Parathyroid adenoma (tissue), 2 donors: Measurements from ENCODE around the gene ZFHX3.

Experiments used
- H2AFZ ChIP-seq: fragments of 300-600 bp; sonication (generic); one replicate; pipeline ENCODE4 v1.7.0; 2017; ENCODE audit warnings: antibody characterized with exemption, mild to moderate bottlenecking
- H3K27ac ChIP-seq: fragments of 300-600 bp; sonication (generic); one replicate; pipeline ENCODE4 v1.7.0; 2017
- H3K27me3 ChIP-seq: fragments of 300-600 bp; sonication (generic); one replicate; pipeline ENCODE4 v1.7.0; 2017; ENCODE audit warnings: low read length; ENCODE audit not compliant: control insufficient read depth, insufficient read depth
- H3K36me3 ChIP-seq: fragments of 300-600 bp; sonication (generic); one replicate; pipeline ENCODE4 v1.7.0; 2017; ENCODE audit warnings: low read length; ENCODE audit not compliant: control insufficient read depth, insufficient read depth
- H3K4me1 ChIP-seq: fragments of 300-600 bp; sonication (generic); one replicate; pipeline ENCODE4 v1.7.0; 2017; ENCODE audit warnings: control low read depth
- H3K4me2 ChIP-seq: fragments of 300-600 bp; sonication (generic); one replicate; pipeline ENCODE4 v1.7.0; 2017; ENCODE audit warnings: low read length
- H3K4me3 ChIP-seq: fragments of 300-600 bp; sonication (generic); one replicate; pipeline ENCODE4 v1.7.0; 2017; ENCODE audit warnings: low read depth, low read length
- H3K79me2 ChIP-seq: fragments of 300-600 bp; sonication (generic); one replicate; pipeline ENCODE4 v1.7.0; 2017; ENCODE audit warnings: control low read depth
- H3K9ac ChIP-seq: fragments of 300-600 bp; sonication (generic); one replicate; pipeline ENCODE4 v1.7.0; 2017; ENCODE audit warnings: mild to moderate bottlenecking
- H3K9me3 ChIP-seq: fragments of 300-600 bp; sonication (generic); one replicate; pipeline ENCODE4 v1.7.0; 2017; ENCODE audit warnings: low read length; ENCODE audit not compliant: control insufficient read depth
- CTCF ChIP-seq: fragments of 300-600 bp; sonication (generic); IDR thresholded peaks from one replicate; pipeline ENCODE4 v1.7.0; 2017; ENCODE audit warnings: antibody characterized with exemption, mild to moderate bottlenecking
- donor health status: primary hyperparathyroidism.

ZFHX3 gene

GRCh38 chr16:72905581-72905980, 142.3 kb downstream of the ZFHX3 start:
- Histone ChIP-seq H3K27me3 (no peaks in the 10 kb centered on the region), H3K9ac (no peak overlapping the region), H3K79me2 (peaks cover 42% of the 10 kb centered on the region), H2AFZ (no peak overlapping the region), H3K4me1 (no peaks in the 10 kb centered on the region), H3K36me3 (no peaks in the 10 kb centered on the region), H3K9me3 (no peaks in the 10 kb centered on the region), H3K4me3 (no peak overlapping the region), H3K27ac (no peak overlapping the region), H3K4me2 (no peak overlapping the region)
- no peak for TF ChIP-seq CTCF

- no peaks in the 10 kb centered on the region for H3K36me3 ChIP-seq
- H3K79me2 ChIP-seq: peaks cover 49% of the 10 kb centered on the region
- no peak overlapping the region for H3K4me2 ChIP-seq
- no peak overlapping the region for H2AFZ ChIP-seq
- H3K27me3 ChIP-seq: no peaks in the 10 kb centered on the region
- TF ChIP-seq CTCF: no peak
- H3K27ac ChIP-seq: no peak overlapping the region
- H3K9me3 ChIP-seq: no peaks in the 10 kb centered on the region
- H3K4me3 ChIP-seq: no peak overlapping the region
- H3K9ac ChIP-seq: no peak overlapping the region
- H3K4me1 ChIP-seq: no peaks in the 10 kb centered on the region
These were observed 144.8 kb downstream of the ZFHX3 start for GRCh38 chr16:72903176-72903575.

GRCh38 chr16:72902206-72902605, 145.7 kb downstream of the ZFHX3 start:
- Histone ChIP-seq H3K4me1 (no peaks in the 10 kb centered on the region), H2AFZ (no peak overlapping the region), H3K36me3 (no peaks in the 10 kb centered on the region), H3K27me3 (no peaks in the 10 kb centered on the region), H3K79me2 (peaks cover 51% of the 10 kb centered on the region), H3K9ac (no peak overlapping the region), H3K27ac (no peak overlapping the region), H3K9me3 (no peaks in the 10 kb centered on the region), H3K4me2 (no peak overlapping the region), H3K4me3 (no peak overlapping the region)
- no peak for TF ChIP-seq CTCF

GRCh38 chr16:72901000-72901627, 146.8 kb downstream of the ZFHX3 start:
- TF ChIP-seq CTCF: no peak
- H3K4me1 ChIP-seq: no peaks in the 10 kb centered on the region
- no peak overlapping the region for H3K4me3 ChIP-seq
- no peaks in the 10 kb centered on the region for H3K36me3 ChIP-seq
- no peak overlapping the region for H3K9ac ChIP-seq
- no peak overlapping the region for H3K4me2 ChIP-seq
- H3K79me2 ChIP-seq: peaks cover 50% of the 10 kb centered on the region
- H3K27me3 ChIP-seq: no peaks in the 10 kb centered on the region
- H2AFZ ChIP-seq: no peak overlapping the region
- H3K27ac ChIP-seq: no peak overlapping the region
- H3K9me3 ChIP-seq: no peaks in the 10 kb centered on the region

- H3K4me3 ChIP-seq: no peak overlapping the region
- H3K9me3 ChIP-seq: no peaks in the 10 kb centered on the region
- peaks cover 46% of the 10 kb centered on the region for H3K79me2 ChIP-seq
- H3K27me3 ChIP-seq: no peaks in the 10 kb centered on the region
- H3K27ac ChIP-seq: no peak overlapping the region
- no peak overlapping the region for H3K9ac ChIP-seq
- no peak overlapping the region for H2AFZ ChIP-seq
- no peaks in the 10 kb centered on the region for H3K36me3 ChIP-seq
- H3K4me2 ChIP-seq: no peak overlapping the region
- no peak for TF ChIP-seq CTCF
- no peaks in the 10 kb centered on the region for H3K4me1 ChIP-seq
These were observed 149.6 kb downstream of the ZFHX3 start for GRCh38 chr16:72898216-72898825.
